Cardiac muscle cell (in vitro differentiated cells and primary cell): Measurements from ENCODE around the gene PKP4. TPM values are rescaled to one million over a fixed set of nuclear protein-coding genes. Genes with fewer than 3 reads are reported as not detected.
A peak's percentile ranks its signal among the peaks of the same experiment; 100 is the strongest.

ENCODE experiments used
- DNase-seq, 2 donors: peaks; one replicate each; pipeline versions ENCODE4 v3.0.0 to v3.0.0-alpha.2; 2010 to 2017; ENCODE audit warnings: low read depth in 1 of 2, low spot score in 1 of 2
- H3K27ac ChIP-seq: fragments of 200-600 bp; sonication (generic); 2 replicates; pipeline ENCODE4 v1.5.1; 2016
- H3K27me3 ChIP-seq: fragments of 200-600 bp; sonication (generic); 2 replicates; pipeline ENCODE4 v1.6.0; 2016; ENCODE audit warnings: control low read depth
- H3K36me3 ChIP-seq: fragments of 200-600 bp; sonication (generic); 2 replicates; pipeline ENCODE4 v1.5.1; 2016; ENCODE audit warnings: control low read depth
- H3K4me1 ChIP-seq: fragments of 200-600 bp; sonication (generic); 2 replicates; pipeline ENCODE4 v1.8.1; 2017; ENCODE audit warnings: low read depth, mild to moderate bottlenecking, mixed run types
- H3K4me3 ChIP-seq: fragments of 200-600 bp; sonication (generic); 2 replicates; pipeline ENCODE4 v1.5.1; 2016; ENCODE audit warnings: mild to moderate bottlenecking
- H3K9me3 ChIP-seq: fragments of 200-600 bp; sonication (generic); 2 replicates; pipeline ENCODE4 v1.5.1; 2017; ENCODE audit warnings: low read depth, mild to moderate bottlenecking, control low read depth
- polyA plus RNA-seq: library from polyadenylated mRNA; unstranded; fragments of >200 nt; fragmentation: Nextera tagmentation; extraction: Ambion mirVana; gene quantifications from 2 replicates; pipeline ENCODE4 v1.2.1, GENCODE V29; 2016
- total RNA-seq: library from RNA; depleted of rRNA; stranded (reverse); fragments of >200 nt; gene quantifications from 2 replicates; pipeline ENCODE4 v1.2.3, GENCODE V29; 2016
- TF ChIP-seq, protein P1 (sequence below): IDR thresholded peaks from 2 replicates; pipeline ENCODE4 v1.5.1; 2012; ENCODE audit warnings: low read depth, mild to moderate bottlenecking, low read length

PKP4 gene
- total and polyA plus RNA-seq, 2 experiments from 2014 or later: 7.2 to 73.1 TPM

GRCh38 chr2:158582670-158583069, 125.9 kb downstream of the PKP4 start:
- no peaks in the 10 kb centered on the region for H3K36me3 ChIP-seq
- no peaks in the 10 kb centered on the region for H3K4me1 ChIP-seq
- H3K27ac ChIP-seq: no peak overlapping the region
- TF ChIP-seq, protein P1, sequence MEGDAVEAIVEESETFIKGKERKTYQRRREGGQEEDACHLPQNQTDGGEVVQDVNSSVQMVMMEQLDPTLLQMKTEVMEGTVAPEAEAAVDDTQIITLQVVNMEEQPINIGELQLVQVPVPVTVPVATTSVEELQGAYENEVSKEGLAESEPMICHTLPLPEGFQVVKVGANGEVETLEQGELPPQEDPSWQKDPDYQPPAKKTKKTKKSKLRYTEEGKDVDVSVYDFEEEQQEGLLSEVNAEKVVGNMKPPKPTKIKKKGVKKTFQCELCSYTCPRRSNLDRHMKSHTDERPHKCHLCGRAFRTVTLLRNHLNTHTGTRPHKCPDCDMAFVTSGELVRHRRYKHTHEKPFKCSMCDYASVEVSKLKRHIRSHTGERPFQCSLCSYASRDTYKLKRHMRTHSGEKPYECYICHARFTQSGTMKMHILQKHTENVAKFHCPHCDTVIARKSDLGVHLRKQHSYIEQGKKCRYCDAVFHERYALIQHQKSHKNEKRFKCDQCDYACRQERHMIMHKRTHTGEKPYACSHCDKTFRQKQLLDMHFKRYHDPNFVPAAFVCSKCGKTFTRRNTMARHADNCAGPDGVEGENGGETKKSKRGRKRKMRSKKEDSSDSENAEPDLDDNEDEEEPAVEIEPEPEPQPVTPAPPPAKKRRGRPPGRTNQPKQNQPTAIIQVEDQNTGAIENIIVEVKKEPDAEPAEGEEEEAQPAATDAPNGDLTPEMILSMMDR: no peak
- H3K9me3 ChIP-seq: no peaks in the 10 kb centered on the region
- no peak for DNase-seq
- no peak overlapping the region for H3K4me3 ChIP-seq
- no peaks in the 10 kb centered on the region for H3K27me3 ChIP-seq

- Histone ChIP-seq H3K4me3 (no peak overlapping the region), H3K9me3 (no peaks in the 10 kb centered on the region), H3K4me1 (no peaks in the 10 kb centered on the region), H3K27me3 (no peaks in the 10 kb centered on the region), H3K27ac (no peak overlapping the region), H3K36me3 (no peaks in the 10 kb centered on the region)
- TF ChIP-seq, protein P1: no peak
- no peak for DNase-seq
Observed at GRCh38 chr2:158583923-158584322, 127.2 kb downstream of the PKP4 start.

GRCh38 chr2:158586491-158586890, 129.7 kb downstream of the PKP4 start:
- Histone ChIP-seq H3K27ac (no peak overlapping the region), H3K27me3 (no peaks in the 10 kb centered on the region), H3K36me3 (no peaks in the 10 kb centered on the region), H3K4me3 (no peak overlapping the region), H3K4me1 (peaks cover 9% of the 10 kb centered on the region), H3K9me3 (no peaks in the 10 kb centered on the region)
- DNase-seq: peak in 1 of 2 donors; percentile 74
- TF ChIP-seq, protein P1: no peak

DNA sequence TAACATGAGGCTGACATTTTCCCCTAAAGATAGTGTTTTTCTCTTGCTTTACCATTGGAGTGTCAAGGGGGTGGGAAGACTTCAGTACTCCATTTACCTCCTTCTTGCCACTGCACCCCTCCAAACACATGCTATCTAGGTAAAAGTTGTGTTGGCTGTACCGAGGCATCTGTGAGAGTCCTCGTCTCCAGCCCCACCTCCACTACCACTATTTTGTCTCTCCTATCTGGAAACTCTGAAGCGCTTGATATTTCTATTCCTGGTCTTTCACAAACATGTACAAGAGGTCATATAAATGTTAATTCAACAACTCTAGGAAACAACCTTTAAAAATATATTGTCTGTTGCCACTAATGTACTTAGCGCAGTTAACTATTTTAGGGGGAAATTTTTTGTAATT, 132.6 kb downstream of the PKP4 start:
- peaks cover 9% of the 10 kb centered on the region for H3K4me1 ChIP-seq
- DNase-seq: no peak

DNA sequence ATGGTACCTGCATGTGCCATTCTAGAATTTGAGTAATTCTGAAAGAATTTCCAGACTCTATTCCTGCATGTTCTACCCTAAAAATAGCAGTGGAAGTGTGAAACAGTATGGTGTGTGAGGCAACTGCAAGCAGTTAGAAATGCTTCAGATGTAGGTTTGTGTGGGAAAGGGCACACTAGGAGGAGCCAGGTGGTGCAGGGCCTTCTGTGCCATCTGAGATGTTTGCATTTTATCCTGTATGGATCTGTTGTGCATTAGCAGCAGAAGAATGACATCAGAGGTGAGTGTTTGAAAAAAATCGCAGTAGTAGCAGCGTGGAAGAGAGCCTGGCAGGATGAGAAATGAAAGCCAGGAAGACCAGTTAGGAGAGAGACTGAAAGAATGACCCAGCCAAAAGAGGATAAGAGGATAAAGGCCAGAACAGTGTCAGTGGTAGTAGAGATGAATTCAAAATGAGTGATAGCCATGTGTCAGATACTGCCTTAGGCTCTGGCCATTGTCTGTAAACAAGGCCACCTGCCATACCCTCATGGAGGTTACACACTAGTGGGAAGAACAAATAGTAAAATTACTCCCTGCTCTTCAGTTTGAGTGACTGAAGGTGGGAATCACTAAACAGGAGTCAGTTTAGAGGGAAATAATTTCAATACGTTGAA, 142.2 kb downstream of the PKP4 start:
- Histone ChIP-seq H3K4me1 (no peaks in the 10 kb centered on the region), H3K4me3 (no peak overlapping the region), H3K9me3 (no peaks in the 10 kb centered on the region), H3K27me3 (no peaks in the 10 kb centered on the region), H3K36me3 (no peaks in the 10 kb centered on the region), H3K27ac (peak overlapping the region; percentile 26)
- peak in 1 of 2 donors; percentile 3 for DNase-seq
- TF ChIP-seq, protein P1: no peak

More for the DNA sequence above, 132.6 kb downstream of the PKP4 start:
- TF ChIP-seq, protein P1: no peak
- Histone ChIP-seq H3K27ac (no peak overlapping the region), H3K9me3 (no peaks in the 10 kb centered on the region), H3K36me3 (no peaks in the 10 kb centered on the region), H3K4me3 (no peak overlapping the region), H3K27me3 (no peaks in the 10 kb centered on the region)
